AML-193 (cell line): ENCODE measurements around the gene KCNJ18.
"Not testable (repeated sequence)": the region's sequence is repeated elsewhere in the genome, so short reads cannot be mapped to it uniquely, and the experiment has no call there.

Experiments used
- DNase-seq, 2 experiments: peaks; one replicate each; lab custom pipeline; 2025; lab: John Stamatoyannopoulos, UW

KCNJ18 gene

DNA sequence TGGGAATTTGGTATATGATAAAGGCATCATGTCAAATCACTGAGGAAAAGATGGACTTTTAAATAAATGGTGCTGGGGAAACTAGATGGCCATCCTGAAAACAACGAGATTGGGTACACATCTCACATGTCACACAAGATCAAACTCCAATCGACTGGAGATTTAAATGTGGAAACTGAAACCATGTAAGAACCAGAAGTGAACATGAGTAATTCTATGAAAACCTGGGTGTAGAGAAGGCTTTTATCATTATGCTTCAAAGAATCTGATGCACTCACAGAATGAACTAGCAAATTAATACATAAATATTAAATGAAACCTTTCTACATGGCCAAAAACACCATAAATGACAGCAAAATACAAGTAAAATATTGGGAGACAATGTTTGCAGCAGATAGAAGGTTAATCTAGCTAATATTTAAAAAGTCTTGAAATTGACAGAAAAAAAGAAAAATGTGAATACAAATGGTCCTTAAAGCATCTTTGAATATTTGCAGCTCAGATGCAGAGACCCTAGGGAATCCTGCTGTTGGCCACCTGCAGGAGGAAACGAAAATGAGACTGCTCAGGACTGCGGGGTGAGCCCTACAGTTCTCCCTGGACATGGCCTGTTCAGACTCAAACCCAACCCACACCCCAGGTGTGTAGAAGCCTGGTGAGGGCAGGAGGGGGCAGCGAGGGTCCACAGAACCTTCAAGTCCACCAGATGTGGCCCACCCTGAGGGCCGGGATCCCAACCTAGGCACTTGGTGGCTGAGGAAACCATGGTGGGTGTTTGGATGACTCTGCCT is 32.1 kb downstream of the KCNJ18 start:
- not testable (repeated sequence) for DNase-seq

DNA sequence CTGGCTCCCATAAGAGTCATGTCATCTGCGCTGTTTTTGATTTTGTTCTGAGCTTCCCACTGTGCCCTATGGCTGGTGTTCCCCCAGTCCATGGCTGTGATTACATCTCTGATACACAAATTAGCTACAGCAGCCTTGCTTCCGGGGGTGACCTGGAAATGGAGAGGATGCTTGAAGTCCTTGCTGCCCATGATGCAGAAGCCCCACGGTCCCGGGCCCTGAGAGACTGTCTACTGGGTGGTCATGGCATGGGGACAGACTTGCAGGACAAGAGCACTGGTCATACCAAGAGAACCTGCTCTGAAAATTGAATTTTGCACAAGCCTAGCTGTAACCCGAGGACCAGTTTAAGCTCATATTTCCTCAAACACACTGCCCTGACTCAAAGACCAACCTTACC is 38.8 kb downstream of the KCNJ18 start:
- DNase-seq = not testable (repeated sequence)

DNA sequence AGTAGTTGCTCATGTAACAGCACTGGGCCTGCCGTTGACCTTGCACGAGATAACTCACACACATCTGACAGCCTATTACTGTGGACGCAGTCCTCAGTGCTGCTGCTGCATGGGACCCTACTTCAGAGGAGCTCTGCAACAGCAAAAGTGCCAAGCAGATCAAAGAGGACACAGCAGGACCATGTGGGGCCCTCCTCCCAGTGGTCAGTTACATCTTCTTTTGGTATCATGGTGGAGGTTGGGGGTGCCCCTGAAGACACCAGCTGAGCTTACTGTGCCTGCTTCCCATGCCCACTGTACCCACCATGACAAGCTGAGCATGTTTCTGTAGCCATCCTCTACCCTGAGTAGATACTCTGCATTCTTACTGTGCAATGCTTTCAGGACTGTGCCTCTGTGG is 41.6 kb downstream of the KCNJ18 start:
- DNase-seq = not testable (repeated sequence)

DNA sequence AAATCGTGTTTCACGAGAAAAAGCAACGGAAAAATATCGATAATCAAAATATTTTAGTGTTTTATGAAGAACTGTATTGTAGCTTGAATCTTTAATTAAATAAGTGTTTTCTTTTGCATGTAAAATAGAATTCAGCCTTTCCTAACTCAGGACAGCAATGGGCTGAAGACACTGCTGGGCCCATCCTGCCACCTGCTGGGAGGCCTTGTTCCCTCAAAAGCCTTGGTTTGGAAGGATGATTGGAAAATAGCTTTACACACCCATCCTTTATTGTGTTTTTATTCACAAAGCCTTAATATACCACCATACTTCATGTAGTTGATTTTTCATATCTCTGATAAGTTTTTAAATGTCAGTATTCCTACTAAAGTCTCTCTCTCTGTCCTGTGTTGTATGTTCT is 43.5 kb downstream of the KCNJ18 start:
- not testable (repeated sequence) for DNase-seq

DNA sequence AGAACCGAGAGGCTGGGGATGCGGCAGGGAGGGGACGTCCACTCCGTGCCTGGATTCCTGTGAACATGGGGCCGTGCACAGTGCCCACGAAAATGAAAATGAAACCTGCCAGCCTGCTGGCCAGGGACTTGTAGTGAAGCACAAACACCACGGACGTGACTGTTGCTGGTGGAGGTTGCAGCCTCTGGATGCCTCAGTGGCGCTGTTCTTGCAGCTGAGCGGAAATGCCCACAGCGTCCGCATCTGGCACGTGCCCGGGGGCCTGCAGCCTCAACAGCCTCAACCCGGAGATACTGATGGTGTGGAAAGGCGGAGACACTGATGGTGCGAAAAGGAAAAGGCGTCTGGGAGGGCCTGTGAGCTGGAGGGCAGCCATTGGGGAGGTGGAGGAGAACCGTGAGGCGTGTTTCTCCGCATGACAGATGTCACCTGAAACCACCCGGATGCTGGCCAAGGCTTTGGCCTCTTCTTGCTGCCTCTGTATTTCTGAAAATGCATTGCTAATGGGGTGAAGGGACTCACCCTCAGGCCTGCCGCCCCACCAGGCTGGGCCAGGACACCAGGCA is 44.8 kb downstream of the KCNJ18 start:
- DNase-seq = not testable (repeated sequence)

DNA sequence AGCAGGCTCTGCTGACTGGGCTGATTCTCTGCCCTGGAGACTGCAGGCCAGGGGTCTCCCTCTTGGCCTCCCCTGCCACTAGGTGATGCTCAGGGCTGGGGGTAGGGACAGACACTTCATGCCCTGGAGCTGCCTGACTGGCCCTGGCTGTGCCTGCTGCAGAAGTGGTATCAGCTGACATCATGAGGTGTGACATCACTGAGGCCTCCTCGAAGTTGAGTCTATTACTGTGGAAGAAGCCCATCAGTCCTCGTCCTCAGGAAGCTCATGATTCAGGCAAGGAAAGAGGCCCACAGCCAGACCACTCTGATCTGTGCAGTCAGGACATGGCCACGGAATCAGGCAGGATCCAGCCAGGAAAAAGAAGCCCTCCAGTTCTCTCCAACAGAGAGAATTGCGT is 45.9 kb downstream of the KCNJ18 start:
- not testable (repeated sequence) for DNase-seq

DNA sequence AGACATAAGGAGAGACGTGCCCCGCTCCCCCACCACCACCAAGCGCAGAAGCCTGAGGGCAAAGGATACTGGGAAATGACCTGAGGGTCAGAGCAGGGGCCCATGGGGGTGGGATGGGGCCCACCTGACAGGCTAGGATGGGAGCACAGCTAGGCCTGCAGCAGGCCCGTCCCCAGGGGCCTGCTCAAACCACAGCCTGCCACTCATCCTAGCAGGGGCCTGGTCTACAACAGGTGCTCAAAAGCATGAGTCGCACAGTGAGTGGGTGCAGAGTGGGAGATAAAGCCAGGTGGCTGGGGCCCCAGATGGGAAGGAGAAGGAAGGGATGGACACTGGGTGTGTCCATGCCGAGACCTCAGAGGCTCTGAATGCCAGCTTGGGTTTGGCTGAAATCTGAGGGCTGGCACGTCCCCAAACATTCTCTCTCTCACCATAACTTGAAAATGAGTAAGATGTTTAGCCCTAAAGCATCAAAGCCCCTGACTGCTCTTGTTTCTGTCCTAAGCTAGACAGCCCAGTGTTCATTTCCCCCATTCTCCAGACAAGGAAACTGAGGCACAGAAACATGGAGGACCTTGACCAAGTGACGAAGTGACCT is 46.7 kb downstream of the KCNJ18 start:
- not testable (repeated sequence) for DNase-seq

DNA sequence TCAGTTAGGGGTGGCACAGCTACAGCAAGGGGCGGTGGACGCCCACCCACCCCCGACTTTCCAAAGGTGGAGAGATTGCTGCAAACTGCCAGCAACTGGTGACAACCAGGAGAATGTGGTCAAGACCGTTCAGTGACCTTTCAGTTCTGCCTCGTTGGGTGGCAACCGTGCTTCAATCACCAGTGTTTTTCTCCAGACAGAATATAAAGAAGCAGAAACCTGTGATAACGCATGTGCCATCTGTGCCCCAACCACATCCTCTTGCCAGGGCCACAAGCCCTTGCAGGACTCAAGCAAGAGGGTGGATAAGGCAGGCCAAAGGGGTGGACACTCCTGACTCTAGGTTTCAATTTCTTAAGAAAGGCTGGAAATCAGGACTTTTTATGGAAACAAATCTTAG is 47.2 kb downstream of the KCNJ18 start:
- not testable (repeated sequence) for DNase-seq

DNA sequence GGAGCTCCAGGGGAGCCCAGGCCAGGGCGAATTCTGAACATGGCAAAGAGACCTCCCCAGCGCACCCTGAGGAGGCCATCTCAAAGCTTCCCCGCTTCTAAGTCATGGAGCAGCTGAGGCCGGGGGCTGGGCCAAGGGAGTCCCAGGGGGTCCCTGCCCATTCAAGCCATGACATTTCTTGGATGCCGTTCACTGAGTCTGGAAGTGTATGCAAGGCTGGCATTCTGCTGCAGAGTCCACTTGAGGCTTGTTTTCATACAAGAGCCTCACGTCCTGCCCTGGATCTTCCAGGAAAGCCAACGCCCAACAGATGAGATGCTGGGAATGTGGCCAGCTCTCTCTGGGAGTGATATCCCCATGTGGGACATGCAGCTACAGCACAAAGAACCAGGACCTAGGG is 48.5 kb downstream of the KCNJ18 start:
- not testable (repeated sequence) for DNase-seq

DNA sequence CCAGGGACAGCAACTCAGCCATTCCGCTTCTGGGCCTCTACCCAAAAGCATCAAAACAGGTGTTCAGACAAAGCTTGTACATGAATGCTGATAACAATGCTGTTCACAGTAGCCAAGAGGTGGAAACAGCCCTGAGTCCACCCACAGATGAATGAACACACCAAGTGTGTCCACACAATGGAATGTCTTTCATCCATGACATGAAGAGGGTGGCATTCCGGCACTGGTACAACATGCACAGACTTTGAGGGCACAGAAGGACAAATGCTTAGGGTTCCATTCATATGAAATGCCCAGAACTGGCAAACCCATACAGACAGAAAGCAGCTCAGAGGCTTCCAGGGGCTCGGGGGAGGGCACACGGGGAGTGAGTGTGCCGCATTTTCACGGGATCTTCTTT is 49.2 kb downstream of the KCNJ18 start:
- DNase-seq = not testable (repeated sequence)

DNA sequence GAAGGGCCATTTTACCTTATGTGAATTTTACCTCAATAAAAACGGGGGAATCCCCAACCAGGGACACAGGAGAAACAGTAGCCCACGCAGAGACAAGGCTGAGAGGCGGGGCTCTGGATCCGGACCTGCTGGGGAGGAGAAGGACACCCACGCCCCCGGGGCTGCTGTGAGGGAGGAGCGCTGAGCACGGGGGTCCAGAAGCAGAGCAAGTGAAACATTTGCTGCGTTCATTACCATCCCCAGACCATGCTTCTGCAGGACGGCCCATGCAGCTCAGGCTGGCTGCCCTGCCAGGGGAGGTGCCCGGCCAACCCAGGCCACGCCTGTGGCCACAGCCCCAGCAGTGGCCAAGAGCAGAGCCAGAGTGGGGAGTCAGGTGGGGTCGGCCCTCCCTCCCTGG is 50.0 kb downstream of the KCNJ18 start:
- no peak for DNase-seq

DNA sequence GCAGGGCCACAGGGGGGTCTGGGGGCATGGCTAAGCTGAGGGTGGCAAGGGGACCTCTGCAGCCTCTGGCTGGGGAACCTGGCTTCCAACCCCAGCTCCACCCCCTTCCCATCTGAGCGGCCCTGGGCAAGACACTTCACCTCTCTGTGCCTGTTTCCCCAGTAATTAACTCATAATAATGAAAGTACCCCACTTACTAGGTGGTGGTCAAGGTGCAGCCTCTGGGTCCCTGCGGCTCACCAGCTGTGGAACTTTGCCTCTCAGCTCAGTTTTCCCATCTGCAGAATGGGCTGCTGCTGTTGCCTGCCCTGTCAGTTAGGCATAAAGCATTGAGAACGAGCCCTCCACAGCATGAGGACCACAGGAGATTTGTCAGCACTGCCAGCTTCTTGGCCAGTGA is 51.8 kb downstream of the KCNJ18 start:
- not testable (repeated sequence) for DNase-seq

DNA sequence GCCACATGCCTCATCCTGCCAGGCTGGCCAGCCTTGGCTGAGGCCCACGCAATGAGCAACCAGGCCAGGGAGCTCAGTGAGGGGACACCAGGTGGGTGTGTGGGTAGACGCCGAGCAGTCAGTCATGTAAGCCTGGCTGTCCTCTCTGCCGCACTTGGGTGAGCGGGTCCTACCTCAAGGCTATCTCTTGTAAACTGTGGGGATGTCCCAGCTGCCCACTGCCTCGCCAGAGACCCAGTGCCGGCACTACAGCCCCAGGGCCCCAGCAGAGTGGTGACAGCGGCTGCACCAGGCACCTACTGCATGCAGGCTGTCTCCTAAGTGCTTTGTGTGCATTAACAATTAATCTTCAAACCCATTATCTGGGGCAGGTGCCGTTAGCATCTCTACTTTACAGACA is 52.3 kb downstream of the KCNJ18 start:
- DNase-seq = not testable (repeated sequence)

DNA sequence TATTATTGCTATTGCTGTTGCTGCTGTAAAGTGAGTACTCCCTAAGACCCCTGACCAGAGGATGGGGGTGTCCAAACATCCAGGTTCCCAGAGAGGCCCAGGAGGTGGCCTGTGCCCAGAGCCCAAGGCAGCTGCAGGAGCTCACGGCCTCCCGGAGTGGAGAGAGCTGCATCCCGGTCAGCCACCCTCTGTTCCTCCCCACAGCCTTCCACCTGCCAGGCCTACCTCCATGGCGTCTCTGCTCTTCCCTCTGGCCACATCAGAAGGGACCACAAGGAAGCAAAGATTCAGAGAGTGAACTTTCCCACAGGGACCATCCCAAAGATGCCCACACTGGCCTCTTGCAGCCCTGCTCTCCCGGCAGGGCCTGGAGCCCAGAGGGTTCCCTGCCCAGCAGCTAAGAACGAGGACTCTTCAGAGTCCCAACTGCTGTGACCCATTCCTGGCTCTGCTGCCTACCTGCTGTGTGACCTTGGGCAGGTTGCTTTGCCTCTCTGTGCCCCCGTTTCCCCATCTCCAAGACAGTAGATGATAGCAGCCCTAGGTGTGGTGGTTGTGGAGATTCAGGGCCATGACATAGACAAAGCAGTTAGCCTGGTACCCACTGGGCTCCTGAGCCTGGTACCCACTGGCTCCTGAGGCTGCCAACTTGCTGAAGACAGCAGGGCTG is 53.2 kb downstream of the KCNJ18 start:
- not testable (repeated sequence) for DNase-seq

DNA sequence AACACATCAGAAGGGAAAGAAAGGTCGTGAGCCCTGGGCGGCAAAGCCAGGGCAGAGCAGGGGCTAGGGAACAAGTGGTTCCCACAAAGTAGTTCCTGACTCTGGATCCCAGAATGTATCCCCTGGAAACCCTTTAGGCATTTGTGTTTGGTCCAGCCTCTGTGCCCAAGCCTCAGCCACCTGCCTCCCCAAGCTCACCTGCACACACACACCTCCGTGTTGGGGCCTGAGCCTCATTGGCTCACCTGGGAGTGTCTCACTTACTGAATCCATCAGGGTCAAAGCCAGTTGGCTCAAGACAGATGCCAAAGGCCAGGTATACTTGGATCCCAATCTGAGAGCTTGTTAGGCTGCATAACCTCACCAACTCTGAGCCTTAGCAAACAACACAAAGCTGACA is 54.1 kb downstream of the KCNJ18 start:
- not testable (repeated sequence) for DNase-seq

DNA sequence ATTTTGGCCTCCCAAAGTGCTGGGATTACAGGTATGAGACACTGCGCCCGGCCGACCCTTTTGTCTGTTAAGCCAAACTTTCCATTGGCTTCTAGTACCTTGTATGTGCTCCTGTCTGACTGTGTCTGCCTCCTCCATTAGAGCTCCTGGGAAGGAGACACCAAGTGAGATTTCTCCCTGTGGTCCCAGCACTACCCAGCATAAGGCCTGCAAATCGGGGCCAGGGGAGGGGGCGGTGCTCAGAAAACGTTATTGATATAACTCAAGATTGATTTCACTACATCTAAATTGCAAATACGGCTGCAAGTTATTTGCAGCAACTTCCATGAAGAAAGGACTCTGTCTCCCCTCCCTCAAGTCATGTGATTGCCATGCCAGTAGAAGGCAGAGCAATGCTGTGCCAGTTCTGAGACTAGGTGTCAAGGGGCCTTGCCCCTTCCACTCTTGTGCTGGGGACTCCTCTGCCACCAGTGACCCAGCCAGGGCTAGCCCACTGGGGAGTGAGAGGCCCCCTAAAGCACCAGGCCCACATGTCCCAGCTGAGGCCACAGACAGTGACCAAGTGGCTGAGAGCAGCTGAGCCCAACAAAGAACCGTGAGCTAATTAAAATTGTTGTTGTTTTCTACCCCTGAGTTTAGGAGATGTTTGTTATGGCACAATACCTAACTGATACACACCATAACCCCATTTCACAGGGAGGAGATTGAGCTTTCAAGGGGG is 55.0 kb downstream of the KCNJ18 start:
- DNase-seq = not testable (repeated sequence)

DNA sequence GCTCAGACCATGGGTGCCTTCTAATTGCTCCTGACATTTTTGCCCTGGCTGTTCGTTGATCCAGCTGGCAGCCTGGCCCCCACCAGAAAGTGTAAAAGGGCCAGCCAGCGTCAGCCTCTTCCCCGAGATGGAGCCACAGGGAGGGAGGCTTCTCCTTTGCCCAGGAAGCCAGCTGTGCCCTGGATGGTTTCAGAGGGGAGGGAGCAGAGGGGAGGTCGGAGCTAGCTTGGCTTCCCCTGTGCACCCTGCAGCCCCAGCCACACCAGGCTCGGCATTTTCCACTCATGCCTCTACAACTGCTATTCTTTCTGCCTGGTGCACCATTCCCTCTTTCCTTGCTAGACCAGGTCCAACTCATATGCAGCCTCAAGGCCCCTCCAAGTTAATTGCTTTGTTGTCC is 56.4 kb downstream of the KCNJ18 start:
- DNase-seq = not testable (repeated sequence)

DNA sequence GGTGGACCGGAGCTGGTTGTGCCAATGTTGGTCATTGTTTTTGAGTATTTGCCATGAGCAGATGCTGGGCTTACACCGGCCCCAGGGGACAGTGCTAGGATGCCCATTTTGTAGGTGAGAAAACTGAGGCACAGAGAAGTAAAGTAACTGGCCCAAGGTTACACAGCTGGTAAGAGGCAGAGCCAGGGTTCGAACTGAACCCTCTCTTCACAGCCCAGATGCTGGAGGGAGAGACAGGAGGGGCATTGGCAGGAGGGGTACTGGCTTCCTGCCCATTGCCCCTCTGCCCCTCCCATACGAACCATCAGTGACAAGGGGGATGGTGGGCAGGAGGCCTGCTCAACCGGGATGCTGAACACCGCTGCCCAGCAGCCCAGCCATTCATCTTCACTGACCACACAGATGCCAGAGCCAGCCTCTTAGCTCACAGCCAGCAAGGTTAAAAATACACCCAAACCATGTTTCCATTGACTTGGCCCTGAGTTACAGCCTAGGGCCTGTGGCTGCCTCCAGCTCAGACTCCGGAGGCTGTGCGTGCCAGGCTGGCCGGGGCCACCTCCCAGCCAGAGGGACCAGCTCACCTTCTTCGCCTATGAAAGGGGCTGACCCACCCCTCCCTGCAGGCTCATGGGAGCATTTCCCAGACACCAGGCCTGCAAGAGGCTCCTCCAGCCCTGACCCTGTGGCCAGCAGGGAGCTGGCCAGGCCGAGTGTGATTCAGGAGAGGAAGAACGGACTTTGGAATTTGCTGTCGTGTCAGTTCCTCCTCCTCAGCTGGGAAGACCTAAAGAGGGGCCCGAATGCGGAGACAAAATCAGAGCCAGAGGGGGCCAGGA is 57.6 kb downstream of the KCNJ18 start:
- not testable (repeated sequence) for DNase-seq

DNA sequence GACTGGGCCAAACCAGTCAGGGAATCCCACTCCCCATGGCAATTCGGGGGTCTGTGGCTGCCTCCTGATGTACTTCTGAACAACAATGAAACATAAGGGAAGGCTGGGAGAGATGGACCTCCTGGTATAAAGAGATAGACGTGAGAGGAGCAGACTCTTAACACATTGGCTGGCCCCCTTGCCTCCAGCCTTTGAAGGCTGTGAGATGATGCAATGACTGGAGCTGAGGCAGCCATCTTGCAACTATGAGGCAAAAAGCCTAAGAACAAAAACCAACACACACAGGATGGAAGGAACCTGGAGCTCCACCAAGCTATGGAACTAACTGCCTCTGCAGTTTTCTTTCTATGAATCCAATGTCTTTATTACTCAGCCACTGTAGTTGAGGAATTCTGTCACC is 58.8 kb downstream of the KCNJ18 start:
- not testable (repeated sequence) for DNase-seq
